Naive thymus-derived CD4-positive, alpha-beta T cell (primary cell): ENCODE measurements around the gene ETS1. TPM values are rescaled to one million over a fixed set of nuclear protein-coding genes. Genes with fewer than 3 reads are reported as not detected.

Experiments
- ATAC-seq: fragments of 150-1000 bp; cut with Tn5 transposase; 2 replicates; pipeline ENCODE4 v1.10.0; 2021; ENCODE audit warnings: mild to moderate bottlenecking, moderate library complexity
- CTCF ChIA-PET: fragments of 350-600 bp; sonication (Branson Sonifier 250); formaldehyde crosslinking; loops from one replicate; lab custom pipeline; 2021; ENCODE audit warnings: antibody characterized with exemption; lab: Charles Lee
- POLR2A ChIA-PET: fragments of 350-600 bp; sonication (Branson Sonifier 250); formaldehyde crosslinking; loops from one replicate; lab custom pipeline; 2021; ENCODE audit warnings: antibody characterized with exemption, inconsistent platforms; lab: Charles Lee
- DNase-seq, 9 donors: peaks; one replicate each; pipeline versions ENCODE4 v3.0.0 to v3.0.0-alpha.2; 2020 to 2022; ENCODE audit warnings: mixed read lengths in 1 of 9
- H3K27ac ChIP-seq: one replicate; pipeline ENCODE4 v1.7.0; 2013; ENCODE audit warnings: mild to moderate bottlenecking, low read depth, low read length, moderate library complexity
- H3K27me3 ChIP-seq, 2 donors: one replicate each; pipeline ENCODE4 v1.7.0; 2013; ENCODE audit warnings: low read length in 2 of 2, mild to moderate bottlenecking in 2 of 2, moderate library complexity in 2 of 2; ENCODE audit not compliant: control insufficient read depth in 2 of 2, insufficient read depth in 2 of 2
- H3K36me3 ChIP-seq, 3 experiments: 1 replicate in 2 of 3; 2 replicates in 1 of 3; pipeline ENCODE4 v1.7.0; 2013; ENCODE audit warnings: low read length in 3 of 3, mild to moderate bottlenecking in 3 of 3, moderate library complexity in 1 of 3; ENCODE audit not compliant: insufficient read depth in 3 of 3, control insufficient read depth in 2 of 3
- H3K4me1 ChIP-seq, 2 donors: one replicate each; pipeline ENCODE4 v1.7.0; 2013; ENCODE audit warnings: low read length in 2 of 2, mild to moderate bottlenecking in 2 of 2, moderate library complexity in 1 of 2; ENCODE audit not compliant: control insufficient read depth in 2 of 2, insufficient read depth in 2 of 2
- H3K4me3 ChIP-seq: 2 replicates; pipeline ENCODE4 v1.7.0; 2013; ENCODE audit warnings: mild to moderate bottlenecking, low read length
- H3K9me3 ChIP-seq, 3 experiments: 1 replicate in 2 of 3; 2 replicates in 1 of 3; pipeline ENCODE4 v1.7.0; 2013; ENCODE audit warnings: low read length in 3 of 3; ENCODE audit not compliant: control insufficient read depth in 2 of 3
- H3K27ac Mint-ChIP-seq, 9 donors: one replicate each; pipeline ENCODE4 v1.8.0; 2020 to 2022; ENCODE audit warnings: mixed read lengths in 9 of 9, mild to moderate bottlenecking in 8 of 9, moderate library complexity in 5 of 9, inconsistent platforms in 2 of 9
- H3K27me3 Mint-ChIP-seq, 5 donors: one replicate each; pipeline ENCODE4 v1.8.0; 2021 to 2022; ENCODE audit warnings: mixed read lengths in 5 of 5, mild to moderate bottlenecking in 1 of 5
- H3K36me3 Mint-ChIP-seq, 5 donors: one replicate each; pipeline ENCODE4 v1.8.0; 2020 to 2022; ENCODE audit warnings: mixed read lengths in 5 of 5, mild to moderate bottlenecking in 3 of 5, inconsistent platforms in 1 of 5
- H3K4me1 Mint-ChIP-seq, 7 donors: one replicate each; pipeline ENCODE4 v1.8.0; 2020 to 2022; ENCODE audit warnings: mixed read lengths in 7 of 7, mild to moderate bottlenecking in 3 of 7, inconsistent platforms in 1 of 7
- H3K4me3 Mint-ChIP-seq, 10 donors: one replicate each; pipeline ENCODE4 v1.8.0; 2020 to 2022; ENCODE audit warnings: mild to moderate bottlenecking in 10 of 10, mixed read lengths in 10 of 10, moderate library complexity in 6 of 10, inconsistent platforms in 2 of 10
- H3K9me3 Mint-ChIP-seq, 11 donors: one replicate each; pipeline ENCODE4 v1.8.0; 2020 to 2022; ENCODE audit warnings: mixed read lengths in 11 of 11, mild to moderate bottlenecking in 4 of 11, inconsistent platforms in 1 of 11, moderate library complexity in 1 of 11
- intact Hi-C, 2 donors: fragments of 100-400 bp; cut with micrococcal nuclease; formaldehyde crosslinking; loops; one replicate each; pipeline ENCODE4 v1.15.1; 2023
- polyA plus RNA-seq, 2 donors: library from polyadenylated mRNA; unstranded; fragments of 300-500 nt; fragmentation: Illumina TruSeq; gene quantifications; one replicate each; pipeline ENCODE4 v1.2.3, GENCODE V29; 2021
- total RNA-seq, 6 experiments: library from RNA in 5 of 6; stranded (reverse) in 5 of 6; gene quantifications; 1 replicate in 5 of 6; 2 replicates in 1 of 6; pipeline ENCODE4 v1.2.3 and lab custom pipeline; 2021 to 2026

ETS1 gene
- total and polyA plus RNA-seq, 7 experiments from 2014 or later = 514 to 871 (median 676) TPM

- no peaks in the 10 kb centered on the region for H3K9me3 ChIP-seq
Measured at GRCh38 chr11:128484172-128484571, 103.2 kb downstream of the ETS1 start.

GRCh38 chr11:128483211-128483788 lies 104.1 kb downstream of the ETS1 start:
- ATAC-seq = peak; percentile 70
- peaks cover 52 to 95% (median 91%) of the 10 kb centered on the region in 5 donors for H3K36me3 Mint-ChIP-seq
- peaks cover 89 to 95% of the 10 kb centered on the region in 2 donors for H3K4me1 ChIP-seq
- DNase-seq = peak in 1 of 9 donors; percentile 71
- H3K27me3 ChIP-seq = no peaks in the 10 kb centered on the region
- peaks cover 0 to 3% (median 0%) of the 10 kb centered on the region in 11 donors for H3K9me3 Mint-ChIP-seq
- peak overlapping the region; percentile 97 for H3K27ac ChIP-seq
- H3K4me1 Mint-ChIP-seq = peaks cover 79 to 100% (median 99%) of the 10 kb centered on the region in 7 donors
- H3K9me3 ChIP-seq = no peaks in the 10 kb centered on the region
- H3K36me3 ChIP-seq = peaks cover 45 to 78% (median 73%) of the 10 kb centered on the region in 3 experiments
- H3K27me3 Mint-ChIP-seq = no peaks in the 10 kb centered on the region
- ChIA-PET CTCF (interaction anchor here (0.6 to 3.7 kb wide), 10 partner anchors 10 to 183 kb away, joined by 3 to 15 read pairs (median 4); no protein-coding TSS in a partner anchor), POLR2A (interaction anchor here (0.6 to 16.8 kb wide), 16 partner anchors 8 to 202 kb away, joined by 3 to 545 read pairs (median 10); no protein-coding TSS in a partner anchor)
- peak overlapping the region; percentile 92 to 99 (median 98) for H3K27ac Mint-ChIP-seq
- intact Hi-C loops = loop anchor here (1.0 to 2.0 kb wide), 4 partner anchors 9 to 32 kb away; no protein-coding TSS in a partner anchor
- H3K4me3 ChIP-seq = peak overlapping the region; percentile 47
- peak overlapping the region; percentile 73 to 99 (median 82) for H3K4me3 Mint-ChIP-seq

More at GRCh38 chr11:128484172-128484571, 103.2 kb downstream of the ETS1 start:
- POLR2A ChIA-PET = interaction anchor here (0.6 to 16.8 kb wide), 20 partner anchors 7 to 275 kb away, joined by 3 to 545 read pairs (median 6); no protein-coding TSS in a partner anchor
- peaks cover 0 to 3% (median 0%) of the 10 kb centered on the region in 11 donors for H3K9me3 Mint-ChIP-seq
- H3K27ac Mint-ChIP-seq = peak overlapping the region; percentile 92 to 99 (median 98)
- peak overlapping the region; percentile 66 to 99 (median 82) for H3K4me3 Mint-ChIP-seq
- Histone ChIP-seq H3K4me1 (peaks cover 89 to 95% of the 10 kb centered on the region in 2 donors), H3K27me3 (no peaks in the 10 kb centered on the region), H3K36me3 (peaks cover 44 to 79% (median 74%) of the 10 kb centered on the region in 3 experiments), H3K27ac (peak overlapping the region; percentile 97), H3K4me3 (no peak overlapping the region)
- peaks cover 77 to 100% (median 99%) of the 10 kb centered on the region in 7 donors for H3K4me1 Mint-ChIP-seq
- DNase-seq (no peak), ATAC-seq (no peak)
- intact Hi-C loops = no loop called here
- H3K36me3 Mint-ChIP-seq = peaks cover 51 to 95% (median 92%) of the 10 kb centered on the region in 5 donors
- H3K27me3 Mint-ChIP-seq = no peaks in the 10 kb centered on the region
- CTCF ChIA-PET = interaction anchor here (0.9 to 3.7 kb wide), 9 partner anchors 9 to 192 kb away, joined by 3 to 15 read pairs (median 4); no protein-coding TSS in a partner anchor

DNA sequence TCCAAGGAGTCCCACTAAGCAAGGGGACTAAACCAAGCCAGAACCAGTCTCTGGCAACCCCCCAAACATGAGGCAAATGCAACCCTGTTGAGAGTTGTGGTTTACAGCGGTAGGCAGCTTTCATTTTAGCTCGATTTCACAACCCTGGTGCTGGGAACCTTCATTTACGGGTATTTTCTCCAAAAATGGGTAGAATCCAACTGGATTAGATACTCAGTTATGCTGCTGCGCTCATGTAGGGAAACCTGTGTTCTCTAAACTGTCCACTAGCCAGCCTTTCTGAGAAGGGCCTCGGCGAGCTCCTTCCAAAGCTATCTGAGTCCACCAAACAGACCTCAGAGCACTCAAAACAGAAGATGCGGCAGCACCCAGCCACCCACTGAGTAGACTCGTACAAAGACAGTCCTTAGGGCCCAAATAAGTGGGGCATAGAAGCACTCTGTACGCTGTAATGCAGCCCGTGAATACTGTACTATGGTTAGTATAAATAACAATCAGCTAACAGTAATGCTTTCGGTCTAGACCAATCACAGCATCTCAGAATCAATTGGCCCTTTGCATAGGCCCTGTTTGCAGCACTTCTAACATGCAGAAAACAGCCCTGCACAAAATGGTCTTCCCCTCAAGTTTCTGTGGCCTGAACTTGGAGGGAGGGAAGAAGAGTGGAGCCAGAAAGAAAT lies 104.7 kb downstream of the ETS1 start:
- ATAC-seq (peak; percentile 74), DNase-seq (peak in 6 of 9 donors; percentile 62 to 86 (median 68))
- H3K36me3 ChIP-seq = peaks cover 45 to 81% (median 71%) of the 10 kb centered on the region in 3 experiments

GRCh38 chr11:128482092-128482491 lies 105.3 kb downstream of the ETS1 start:
- ATAC-seq (peak; percentile 3), DNase-seq (no peak)
- Histone ChIP-seq H3K9me3 (no peaks in the 10 kb centered on the region), H3K27ac (peak overlapping the region; percentile 97), H3K27me3 (no peaks in the 10 kb centered on the region), H3K36me3 (peaks cover 50 to 85% (median 71%) of the 10 kb centered on the region in 3 experiments), H3K4me3 (peak overlapping the region; percentile 47), H3K4me1 (peaks cover 93 to 98% of the 10 kb centered on the region in 2 donors)
- H3K36me3 Mint-ChIP-seq = peaks cover 52 to 97% (median 92%) of the 10 kb centered on the region in 5 donors
- peak overlapping the region; percentile 92 to 99 (median 98) for H3K27ac Mint-ChIP-seq
- no peaks in the 10 kb centered on the region for H3K27me3 Mint-ChIP-seq
- CTCF ChIA-PET = interaction anchor here (0.9 to 3.7 kb wide), 9 partner anchors 11 to 192 kb away, joined by 3 to 15 read pairs (median 4); no protein-coding TSS in a partner anchor
- H3K4me1 Mint-ChIP-seq = peaks cover 86 to 100% (median 99%) of the 10 kb centered on the region in 7 donors
- intact Hi-C loops = loop anchor here (2.0 kb wide), 3 partner anchors 13 to 33 kb away; no protein-coding TSS in a partner anchor
- peaks cover 0 to 3% (median 0%) of the 10 kb centered on the region in 11 donors for H3K9me3 Mint-ChIP-seq
- POLR2A ChIA-PET = interaction anchor here (0.5 to 16.8 kb wide), 21 partner anchors 9 to 431 kb away, joined by 3 to 545 read pairs (median 7); no protein-coding TSS in a partner anchor
- H3K4me3 Mint-ChIP-seq = peak overlapping the region; percentile 73 to 99 (median 82)

More for the DNA sequence above, 104.7 kb downstream of the ETS1 start:
- ChIA-PET CTCF (interaction anchor here (0.6 to 3.7 kb wide), 10 partner anchors 11 to 192 kb away, joined by 3 to 15 read pairs (median 4); no protein-coding TSS in a partner anchor), POLR2A (interaction anchor here (0.5 to 16.8 kb wide), 21 partner anchors 8 to 432 kb away, joined by 3 to 545 read pairs (median 7); no protein-coding TSS in a partner anchor)
- peaks cover 52 to 92% (median 89%) of the 10 kb centered on the region in 5 donors for H3K36me3 Mint-ChIP-seq
- H3K4me3 Mint-ChIP-seq = peak overlapping the region; percentile 73 to 99 (median 82)
- peak overlapping the region; percentile 92 to 99 (median 98) for H3K27ac Mint-ChIP-seq
- Histone ChIP-seq H3K4me3 (peak overlapping the region; percentile 47), H3K27ac (peak overlapping the region; percentile 97), H3K4me1 (peaks cover 89 to 95% of the 10 kb centered on the region in 2 donors), H3K27me3 (no peaks in the 10 kb centered on the region), H3K9me3 (no peaks in the 10 kb centered on the region)
- peaks cover 82 to 100% (median 99%) of the 10 kb centered on the region in 7 donors for H3K4me1 Mint-ChIP-seq
- peaks cover 0 to 3% (median 0%) of the 10 kb centered on the region in 11 donors for H3K9me3 Mint-ChIP-seq
- no peaks in the 10 kb centered on the region for H3K27me3 Mint-ChIP-seq
- intact Hi-C loops = loop anchor here (1.0 to 2.0 kb wide), 4 partner anchors 10 to 32 kb away; no protein-coding TSS in a partner anchor

- Histone ChIP-seq H3K27ac (peak overlapping the region; percentile 97), H3K36me3 (peaks cover 56 to 78% (median 65%) of the 10 kb centered on the region in 3 experiments), H3K4me1 (peaks cover 92 to 98% of the 10 kb centered on the region in 2 donors), H3K27me3 (no peaks in the 10 kb centered on the region), H3K4me3 (peak overlapping the region; percentile 11), H3K9me3 (no peaks in the 10 kb centered on the region)
- ChIA-PET POLR2A (interaction anchor here (0.6 to 16.8 kb wide), 16 partner anchors 9 to 191 kb away, joined by 3 to 545 read pairs (median 11); no protein-coding TSS in a partner anchor), CTCF (interaction anchor here (0.6 to 2.6 kb wide), 7 partner anchors 16 to 192 kb away, joined by 3 to 12 read pairs (median 4); no protein-coding TSS in a partner anchor)
- Mint-ChIP-seq H3K36me3 (peaks cover 43 to 95% (median 93%) of the 10 kb centered on the region in 5 donors), H3K4me3 (peak overlapping the region; percentile 73 to 99 (median 82)), H3K27ac (peak overlapping the region; percentile 92 to 99 (median 98)), H3K4me1 (peaks cover 87 to 100% (median 99%) of the 10 kb centered on the region in 7 donors), H3K9me3 (peaks cover 0 to 3% (median 0%) of the 10 kb centered on the region in 11 donors), H3K27me3 (no peaks in the 10 kb centered on the region)
- ATAC-seq (no peak), DNase-seq (no peak)
- intact Hi-C loops = loop anchor here in 1 of 2 donors (1.0 kb wide), 1 partner anchor 9 kb away; no protein-coding TSS in a partner anchor
Measured at GRCh38 chr11:128481135-128481534, 106.2 kb downstream of the ETS1 start.
